Endothelial cell of umbilical vein (primary cell): ENCODE measurements around the gene BRAT1.

ENCODE experiments used
- EZH2 ChIP-seq: IDR thresholded peaks from 2 replicates; pipeline ENCODE4 v1.6.1; 2012; ENCODE audit warnings: borderline replicate concordance, low read depth, mild to moderate bottlenecking, moderate library complexity, low read length, inconsistent platforms; ENCODE audit not compliant: severe bottlenecking
- JUN ChIP-seq: IDR thresholded peaks from 2 replicates; pipeline ENCODE4 v1.6.1; 2011; ENCODE audit warnings: borderline replicate concordance, low read depth; ENCODE audit not compliant: insufficient read length, insufficient read depth
- POLR2A ChIP-seq: IDR thresholded peaks from 2 replicates; pipeline ENCODE4 v1.6.1; 2012; ENCODE audit warnings: low read depth, mild to moderate bottlenecking, control low read depth, low read length
- POLR2AphosphoS5 ChIP-seq: IDR thresholded peaks from 2 replicates; pipeline ENCODE4 v1.6.1; 2012; ENCODE audit warnings: low read depth, mild to moderate bottlenecking, control low read depth, low read length, moderate library complexity; ENCODE audit not compliant: insufficient read depth
- TF ChIP-seq, protein P1 (sequence below), 2 donors: IDR thresholded peaks; 1 replicate in 1 of 2; 2 replicates in 1 of 2; pipeline ENCODE4 v1.5.1; 2011; ENCODE audit warnings: low read length in 2 of 2, mild to moderate bottlenecking in 2 of 2, moderate library complexity in 2 of 2, control low read depth in 1 of 2, inconsistent platforms in 1 of 2, low read depth in 1 of 2; ENCODE audit not compliant: insufficient read depth in 1 of 2; ENCODE audit errors: extremely low read depth in 1 of 2
- TF ChIP-seq, protein P2 (sequence below): IDR thresholded peaks from 2 replicates; pipeline ENCODE4 v1.6.1; 2011; ENCODE audit not compliant: insufficient read depth, insufficient read length

DNA sequence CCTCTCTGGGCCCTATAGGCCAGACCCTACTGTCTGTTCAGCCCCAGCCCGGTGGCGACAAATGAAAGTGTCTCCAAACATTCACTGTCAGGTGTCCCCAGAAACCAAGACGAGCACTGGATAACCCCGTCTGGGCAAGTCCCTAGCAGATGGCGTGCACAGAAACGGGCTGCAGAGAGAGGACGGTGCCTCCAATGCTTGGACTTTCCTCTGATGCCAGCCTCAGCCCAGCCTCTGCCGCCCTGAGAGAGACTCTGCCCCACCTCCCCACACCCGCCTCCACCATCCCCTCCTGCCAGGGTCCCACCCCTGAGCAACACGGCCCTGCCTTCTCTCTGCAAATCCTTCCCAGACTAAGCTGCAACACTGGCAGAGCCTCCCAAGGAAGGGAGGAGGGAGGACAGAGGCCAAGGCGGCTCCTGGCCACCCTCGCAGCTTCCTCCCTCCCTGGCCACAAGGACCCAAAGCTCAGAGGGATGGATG is 43.1 kb downstream of the BRAT1 start:
- TF ChIP-seq POLR2AphosphoS5 (no peak), EZH2 (no peak), JUN (no peak), POLR2A (no peak)
- TF ChIP-seq, protein P1, sequence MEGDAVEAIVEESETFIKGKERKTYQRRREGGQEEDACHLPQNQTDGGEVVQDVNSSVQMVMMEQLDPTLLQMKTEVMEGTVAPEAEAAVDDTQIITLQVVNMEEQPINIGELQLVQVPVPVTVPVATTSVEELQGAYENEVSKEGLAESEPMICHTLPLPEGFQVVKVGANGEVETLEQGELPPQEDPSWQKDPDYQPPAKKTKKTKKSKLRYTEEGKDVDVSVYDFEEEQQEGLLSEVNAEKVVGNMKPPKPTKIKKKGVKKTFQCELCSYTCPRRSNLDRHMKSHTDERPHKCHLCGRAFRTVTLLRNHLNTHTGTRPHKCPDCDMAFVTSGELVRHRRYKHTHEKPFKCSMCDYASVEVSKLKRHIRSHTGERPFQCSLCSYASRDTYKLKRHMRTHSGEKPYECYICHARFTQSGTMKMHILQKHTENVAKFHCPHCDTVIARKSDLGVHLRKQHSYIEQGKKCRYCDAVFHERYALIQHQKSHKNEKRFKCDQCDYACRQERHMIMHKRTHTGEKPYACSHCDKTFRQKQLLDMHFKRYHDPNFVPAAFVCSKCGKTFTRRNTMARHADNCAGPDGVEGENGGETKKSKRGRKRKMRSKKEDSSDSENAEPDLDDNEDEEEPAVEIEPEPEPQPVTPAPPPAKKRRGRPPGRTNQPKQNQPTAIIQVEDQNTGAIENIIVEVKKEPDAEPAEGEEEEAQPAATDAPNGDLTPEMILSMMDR (IDR thresholded peaks at IDR 0.05; ENCODE audit: extremely low read depth in 1 of 2, insufficient read depth in 1 of 2, low read depth in 1 of 2, low read length in 2 of 2) = no peak
- TF ChIP-seq, protein P2, sequence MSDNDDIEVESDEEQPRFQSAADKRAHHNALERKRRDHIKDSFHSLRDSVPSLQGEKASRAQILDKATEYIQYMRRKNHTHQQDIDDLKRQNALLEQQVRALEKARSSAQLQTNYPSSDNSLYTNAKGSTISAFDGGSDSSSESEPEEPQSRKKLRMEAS = no peak
